Cardiac muscle cell (in vitro differentiated cells and primary cell): Measurements from ENCODE around the gene WNT10A. TPM values are rescaled to one million over a fixed set of nuclear protein-coding genes. Genes with fewer than 3 reads are reported as not detected.

ENCODE experiments used
- DNase-seq, 2 donors: peaks; one replicate each; pipeline versions ENCODE4 v3.0.0 to v3.0.0-alpha.2; 2010 to 2017; ENCODE audit warnings: low read depth in 1 of 2, low spot score in 1 of 2
- H3K27ac ChIP-seq: fragments of 200-600 bp; sonication (generic); 2 replicates; pipeline ENCODE4 v1.5.1; 2016
- H3K27me3 ChIP-seq: fragments of 200-600 bp; sonication (generic); 2 replicates; pipeline ENCODE4 v1.6.0; 2016; ENCODE audit warnings: control low read depth
- H3K36me3 ChIP-seq: fragments of 200-600 bp; sonication (generic); 2 replicates; pipeline ENCODE4 v1.5.1; 2016; ENCODE audit warnings: control low read depth
- H3K4me1 ChIP-seq: fragments of 200-600 bp; sonication (generic); 2 replicates; pipeline ENCODE4 v1.8.1; 2017; ENCODE audit warnings: low read depth, mild to moderate bottlenecking, mixed run types
- H3K4me3 ChIP-seq: fragments of 200-600 bp; sonication (generic); 2 replicates; pipeline ENCODE4 v1.5.1; 2016; ENCODE audit warnings: mild to moderate bottlenecking
- H3K9me3 ChIP-seq: fragments of 200-600 bp; sonication (generic); 2 replicates; pipeline ENCODE4 v1.5.1; 2017; ENCODE audit warnings: low read depth, mild to moderate bottlenecking, control low read depth
- CTCF ChIP-seq: IDR thresholded peaks from 2 replicates; pipeline ENCODE4 v1.5.1; 2012; ENCODE audit warnings: low read depth, mild to moderate bottlenecking, low read length
- polyA plus RNA-seq: library from polyadenylated mRNA; unstranded; fragments of >200 nt; fragmentation: Nextera tagmentation; extraction: Ambion mirVana; gene quantifications from 2 replicates; pipeline ENCODE4 v1.2.1, GENCODE V29; 2016
- total RNA-seq: library from RNA; depleted of rRNA; stranded (reverse); fragments of >200 nt; gene quantifications from 2 replicates; pipeline ENCODE4 v1.2.3, GENCODE V29; 2016

Gene WNT10A
- total and polyA plus RNA-seq, 2 experiments from 2014 or later = not detected

GRCh38 chr2:218871345-218872302 lies 9.0 kb upstream of the WNT10A start:
- H3K4me3 ChIP-seq = peak overlapping the region; percentile 7
- no peak for TF ChIP-seq CTCF
- H3K27me3 ChIP-seq = peaks cover 100% of the 10 kb centered on the region
- H3K4me1 ChIP-seq = no peaks in the 10 kb centered on the region
- H3K27ac ChIP-seq = no peak overlapping the region
- no peaks in the 10 kb centered on the region for H3K36me3 ChIP-seq
- DNase-seq = no peak
- H3K9me3 ChIP-seq = no peaks in the 10 kb centered on the region

GRCh38 chr2:218872645-218873358 lies 7.8 kb upstream of the WNT10A start:
- Histone ChIP-seq H3K4me1 (no peaks in the 10 kb centered on the region), H3K36me3 (no peaks in the 10 kb centered on the region), H3K27ac (no peak overlapping the region), H3K9me3 (no peaks in the 10 kb centered on the region), H3K27me3 (peaks cover 100% of the 10 kb centered on the region), H3K4me3 (no peak overlapping the region)
- TF ChIP-seq CTCF = no peak
- no peak for DNase-seq

GRCh38 chr2:218873359-218874194 lies 7.1 kb upstream of the WNT10A start:
- no peaks in the 10 kb centered on the region for H3K9me3 ChIP-seq
- no peaks in the 10 kb centered on the region for H3K4me1 ChIP-seq
- no peak overlapping the region for H3K27ac ChIP-seq
- H3K4me3 ChIP-seq = no peak overlapping the region
- peaks cover 100% of the 10 kb centered on the region for H3K27me3 ChIP-seq
- H3K36me3 ChIP-seq = no peaks in the 10 kb centered on the region
- DNase-seq = peak in 1 of 2 donors; percentile 48
- no peak for TF ChIP-seq CTCF

- H3K36me3 ChIP-seq = no peaks in the 10 kb centered on the region
- DNase-seq = no peak
- peaks cover 4% of the 10 kb centered on the region for H3K4me1 ChIP-seq
- TF ChIP-seq CTCF = no peak
- H3K9me3 ChIP-seq = no peaks in the 10 kb centered on the region
- peaks cover 100% of the 10 kb centered on the region for H3K27me3 ChIP-seq
- no peak overlapping the region for H3K27ac ChIP-seq
- H3K4me3 ChIP-seq = no peak overlapping the region
These were observed 4.9 kb upstream of the WNT10A start for GRCh38 chr2:218875692-218876246.
